ENCODE results near the gene LMAN1L. TPM values are rescaled to one million over a fixed set of nuclear protein-coding genes. Genes with fewer than 3 reads are reported as not detected.

LMAN1L gene
- total RNA-seq, 1 experiment from 2014 or later = not detected

- TF ChIP-seq NR3C1 (CRISPR knock-in tag; conservative IDR thresholded peaks at IDR 0.05; ENCODE audit: low read depth) (no peak), E2F5 (CRISPR knock-in tag; IDR thresholded peaks at IDR 0.05) (no peak), HMGA2 (CRISPR knock-in tag; IDR thresholded peaks at IDR 0.05) (no peak), ZNF671 (CRISPR knock-in tag; IDR thresholded peaks at IDR 0.05) (no peak)
Measured at GRCh38 chr15:74775894-74776293, 36.7 kb upstream of the LMAN1L start (continued).

- DNase-seq (ENCODE audit: low spot score) (peak; percentile 56), ATAC-seq (peak; percentile 27)
- ChIA-PET CTCF (interaction anchor here (0.6 to 14.8 kb wide), 15 partner anchors 3 to 354 kb away, joined by 3 to 360 read pairs (median 5); partner anchors contain the start of genes CPLX3, CSK and SCAMP2), POLR2A (interaction anchor here (1.0 to 1.5 kb wide), 2 partner anchors 11 to 16 kb away, joined by 4 read pairs; no protein-coding TSS in a partner anchor)
- H3K4me3 Mint-ChIP-seq = no peak overlapping the region
- H3K4me1 Mint-ChIP-seq = peaks cover 48% of the 10 kb centered on the region
- H3K27ac Mint-ChIP-seq = no peak overlapping the region
- no peaks in the 10 kb centered on the region for H3K9me3 Mint-ChIP-seq
- no peaks in the 10 kb centered on the region for H3K36me3 Mint-ChIP-seq
- peaks cover 36% of the 10 kb centered on the region for H3K27me3 Mint-ChIP-seq (ENCODE audit: low read depth)
- TF ChIP-seq ARID4B (CRISPR knock-in tag; IDR thresholded peaks at IDR 0.05; ENCODE audit: borderline replicate concordance) (no peak), ATF3 (CRISPR knock-in tag; conservative IDR thresholded peaks at IDR 0.05) (no peak), FOXP4 (CRISPR knock-in tag; IDR thresholded peaks at IDR 0.05) (no peak), ZNF317 (CRISPR knock-in tag; IDR thresholded peaks at IDR 0.05; ENCODE audit: borderline replicate concordance, low read depth) (no peak), SMAD3 (CRISPR knock-in tag; IDR thresholded peaks at IDR 0.05; ENCODE audit: borderline replicate concordance) (no peak), NFE2L1 (CRISPR knock-in tag; IDR thresholded peaks at IDR 0.05) (no peak), IRF2 (CRISPR knock-in tag; IDR thresholded peaks at IDR 0.05; ENCODE audit: borderline replicate concordance, low read depth) (no peak), MYBL2 (CRISPR knock-in tag; IDR thresholded peaks at IDR 0.05) (no peak), CTCF (IDR thresholded peaks at IDR 0.05) (no peak), TCF7 (CRISPR knock-in tag; IDR thresholded peaks at IDR 0.05; ENCODE audit: low read depth) (no peak), CREM (CRISPR knock-in tag; IDR thresholded peaks at IDR 0.05) (no peak), JUN (CRISPR knock-in tag; IDR thresholded peaks at IDR 0.05) (no peak), NFATC4 (CRISPR knock-in tag; IDR thresholded peaks at IDR 0.05) (no peak), ZNF512 (CRISPR knock-in tag; IDR thresholded peaks at IDR 0.05; ENCODE audit: borderline replicate concordance) (no peak), ZNF219 (CRISPR knock-in tag; IDR thresholded peaks at IDR 0.05; ENCODE audit: borderline replicate concordance) (no peak), NR1H2 (CRISPR knock-in tag; IDR thresholded peaks at IDR 0.05) (no peak), ZNF138 (CRISPR knock-in tag; conservative IDR thresholded peaks at IDR 0.05) (no peak), EMX1 (CRISPR knock-in tag; IDR thresholded peaks at IDR 0.05) (no peak), ZNF671 (CRISPR knock-in tag; IDR thresholded peaks at IDR 0.05) (no peak)
Measured at GRCh38 chr15:74776821-74777768, 35.5 kb upstream of the LMAN1L start.
